Skeletal muscle satellite cell (primary cell): ENCODE measurements around the gene B9D1.

ENCODE experiments used
- H3K27me3 ChIP-seq: 2 replicates; pipeline ENCODE4 v1.7.0; 2013; ENCODE audit warnings: low read length; ENCODE audit not compliant: control insufficient read depth, insufficient read depth
- H3K36me3 ChIP-seq: 2 replicates; pipeline ENCODE4 v1.7.0; 2013; ENCODE audit warnings: mild to moderate bottlenecking, control low read depth, low read length; ENCODE audit not compliant: insufficient read depth
- H3K4me1 ChIP-seq: 2 replicates; pipeline ENCODE4 v1.7.0; 2013; ENCODE audit warnings: low read length; ENCODE audit not compliant: control insufficient read depth, insufficient read depth
- H3K4me2 ChIP-seq: 2 replicates; pipeline ENCODE4 v1.7.0; 2013; ENCODE audit warnings: mild to moderate bottlenecking, low read length
- H3K4me3 ChIP-seq: 2 replicates; pipeline ENCODE4 v1.7.0; 2013; ENCODE audit warnings: low read length
- H3K9ac ChIP-seq: 2 replicates; pipeline ENCODE4 v1.7.0; 2013; ENCODE audit warnings: mild to moderate bottlenecking, low read depth, low read length, moderate library complexity
- H3K9me3 ChIP-seq: replicated peaks from 2 replicates; pipeline ENCODE4 v1.7.0; 2013; ENCODE audit warnings: mild to moderate bottlenecking, control low read depth, low read length

B9D1 gene

GRCh38 chr17:19402171-19402570 lies 39.6 kb upstream of the B9D1 start:
- H3K4me3 ChIP-seq = no peak overlapping the region
- no peaks in the 10 kb centered on the region for H3K27me3 ChIP-seq
- no peak overlapping the region for H3K9ac ChIP-seq
- H3K4me2 ChIP-seq = no peak overlapping the region
- H3K9me3 ChIP-seq = no peaks in the 10 kb centered on the region
- no peaks in the 10 kb centered on the region for H3K36me3 ChIP-seq
- peaks cover 15% of the 10 kb centered on the region for H3K4me1 ChIP-seq

DNA sequence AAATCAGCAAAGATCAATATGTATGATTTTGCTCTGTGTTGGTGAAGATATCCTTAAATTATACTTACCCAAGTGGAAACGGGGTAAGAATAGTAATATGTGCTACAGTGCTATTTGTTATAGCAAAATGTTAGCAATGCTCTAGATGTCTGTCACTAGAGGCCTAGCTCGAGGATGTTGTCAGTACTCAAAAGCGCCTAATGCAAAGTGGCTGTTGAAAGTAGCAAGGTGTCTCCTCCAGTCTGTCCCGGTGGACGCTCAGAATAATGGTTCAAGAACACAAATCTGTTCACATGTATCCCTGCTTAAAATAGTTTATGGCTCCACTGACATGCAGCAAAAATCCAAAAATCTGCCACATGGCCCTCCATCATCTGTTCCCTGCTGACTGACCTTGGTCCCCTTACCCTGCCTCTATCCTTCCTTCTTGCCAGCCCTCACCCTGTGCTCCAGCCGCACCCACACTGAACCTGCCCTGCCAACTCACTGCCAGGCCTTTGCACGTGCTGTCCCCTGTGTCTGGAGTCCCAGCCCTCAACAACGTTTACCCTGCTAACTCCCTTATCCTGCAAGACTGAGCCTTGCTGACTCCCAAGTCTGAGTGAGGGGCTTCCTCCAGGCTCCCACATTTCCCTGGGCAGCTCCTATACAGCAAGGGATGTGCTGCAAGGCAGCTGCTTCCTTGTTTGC lies 38.9 kb upstream of the B9D1 start:
- H3K4me3 ChIP-seq = no peak overlapping the region
- no peak overlapping the region for H3K9ac ChIP-seq
- H3K27me3 ChIP-seq = no peaks in the 10 kb centered on the region
- H3K4me2 ChIP-seq = no peak overlapping the region
- no peaks in the 10 kb centered on the region for H3K9me3 ChIP-seq
- H3K36me3 ChIP-seq = no peaks in the 10 kb centered on the region
- peaks cover 15% of the 10 kb centered on the region for H3K4me1 ChIP-seq

GRCh38 chr17:19399750-19400450 lies 37.4 kb upstream of the B9D1 start:
- H3K27me3 ChIP-seq = no peaks in the 10 kb centered on the region
- H3K4me2 ChIP-seq = no peak overlapping the region
- no peaks in the 10 kb centered on the region for H3K9me3 ChIP-seq
- H3K4me3 ChIP-seq = no peak overlapping the region
- H3K36me3 ChIP-seq = no peaks in the 10 kb centered on the region
- H3K9ac ChIP-seq = no peak overlapping the region
- peaks cover 15% of the 10 kb centered on the region for H3K4me1 ChIP-seq

DNA sequence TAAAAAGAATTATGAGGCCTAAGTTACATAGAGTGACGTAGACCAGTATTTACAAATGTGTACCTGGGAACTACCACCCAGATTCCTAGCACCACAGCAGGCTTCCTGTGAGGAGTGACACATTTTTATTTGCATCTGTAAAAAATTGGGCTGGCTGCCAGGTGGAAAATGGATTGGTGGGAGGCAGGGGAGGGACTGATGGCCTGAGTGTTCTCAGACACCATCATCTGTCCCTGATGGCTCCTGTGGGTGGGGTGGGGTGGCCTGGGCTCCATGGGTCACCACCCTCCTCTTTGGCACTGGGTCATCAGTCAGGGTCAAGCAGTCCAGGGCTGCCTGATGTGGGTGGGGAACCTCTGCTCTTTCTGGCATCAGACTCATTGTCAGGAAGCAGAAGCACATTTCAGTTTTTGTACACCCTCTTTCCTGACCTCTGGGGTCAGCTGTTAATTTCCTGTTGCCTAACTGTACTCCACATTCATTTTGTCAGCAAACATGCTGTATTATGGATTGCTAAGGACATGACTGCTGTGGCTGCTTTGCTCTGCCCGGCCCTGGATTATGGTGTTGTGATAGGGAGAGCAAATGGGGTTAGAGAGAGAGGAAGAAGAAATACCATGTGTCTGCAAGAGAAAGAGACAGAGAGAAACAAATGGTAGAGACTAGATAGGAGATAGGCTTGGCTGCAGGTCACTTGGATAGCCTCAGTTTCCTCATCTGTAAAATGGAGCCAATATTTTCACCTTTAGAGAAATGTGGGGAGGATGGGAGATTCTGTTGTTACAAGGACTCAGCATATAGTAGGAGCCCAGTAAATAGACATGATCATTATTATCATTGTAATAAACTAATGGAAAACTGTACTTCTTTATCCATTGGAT lies 36.0 kb upstream of the B9D1 start:
- H3K9me3 ChIP-seq = no peaks in the 10 kb centered on the region
- H3K4me2 ChIP-seq = peak overlapping the region; percentile 31
- no peak overlapping the region for H3K9ac ChIP-seq
- no peak overlapping the region for H3K4me3 ChIP-seq
- H3K4me1 ChIP-seq = peaks cover 15% of the 10 kb centered on the region
- H3K27me3 ChIP-seq = no peaks in the 10 kb centered on the region
- no peaks in the 10 kb centered on the region for H3K36me3 ChIP-seq

- Histone ChIP-seq H3K9ac (no peak overlapping the region), H3K36me3 (no peaks in the 10 kb centered on the region), H3K4me2 (no peak overlapping the region), H3K4me1 (peaks cover 15% of the 10 kb centered on the region), H3K27me3 (no peaks in the 10 kb centered on the region), H3K4me3 (no peak overlapping the region), H3K9me3 (no peaks in the 10 kb centered on the region)
Observed at GRCh38 chr17:19397556-19398041, 35.1 kb upstream of the B9D1 start.

DNA sequence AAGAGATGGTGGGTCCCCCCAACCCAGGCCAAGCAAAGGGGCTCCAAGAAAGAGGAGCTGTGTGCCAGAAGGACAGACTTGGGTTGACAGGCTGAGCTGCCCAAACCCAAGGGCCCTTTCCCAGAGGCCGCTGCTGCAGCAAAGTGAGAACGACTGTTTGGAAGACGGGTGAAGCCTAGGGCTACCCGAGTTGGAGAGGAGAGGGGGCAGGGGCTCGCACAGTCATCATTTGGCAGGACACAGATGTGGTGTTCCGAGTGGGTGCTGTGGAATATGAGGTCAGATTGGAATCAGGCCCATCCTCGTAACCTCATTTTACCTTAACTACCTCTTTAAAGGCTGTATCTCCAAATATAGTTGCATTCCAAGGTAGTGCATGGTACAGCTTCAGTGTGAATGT lies 29.8 kb upstream of the B9D1 start:
- no peaks in the 10 kb centered on the region for H3K36me3 ChIP-seq
- H3K27me3 ChIP-seq = no peaks in the 10 kb centered on the region
- no peak overlapping the region for H3K4me3 ChIP-seq
- peaks cover 24% of the 10 kb centered on the region for H3K4me1 ChIP-seq
- H3K9ac ChIP-seq = no peak overlapping the region
- H3K9me3 ChIP-seq = no peaks in the 10 kb centered on the region
- H3K4me2 ChIP-seq = no peak overlapping the region

GRCh38 chr17:19391432-19391831 lies 28.9 kb upstream of the B9D1 start:
- no peak overlapping the region for H3K4me3 ChIP-seq
- H3K36me3 ChIP-seq = no peaks in the 10 kb centered on the region
- peaks cover 33% of the 10 kb centered on the region for H3K4me1 ChIP-seq
- H3K4me2 ChIP-seq = no peak overlapping the region
- H3K9ac ChIP-seq = no peak overlapping the region
- H3K27me3 ChIP-seq = no peaks in the 10 kb centered on the region
- no peaks in the 10 kb centered on the region for H3K9me3 ChIP-seq

- no peak overlapping the region for H3K9ac ChIP-seq
- H3K4me2 ChIP-seq = no peak overlapping the region
- peaks cover 38% of the 10 kb centered on the region for H3K4me1 ChIP-seq
- no peaks in the 10 kb centered on the region for H3K9me3 ChIP-seq
- H3K4me3 ChIP-seq = no peak overlapping the region
- no peaks in the 10 kb centered on the region for H3K36me3 ChIP-seq
- no peaks in the 10 kb centered on the region for H3K27me3 ChIP-seq
Observed at GRCh38 chr17:19390951-19391350, 28.4 kb upstream of the B9D1 start.

DNA sequence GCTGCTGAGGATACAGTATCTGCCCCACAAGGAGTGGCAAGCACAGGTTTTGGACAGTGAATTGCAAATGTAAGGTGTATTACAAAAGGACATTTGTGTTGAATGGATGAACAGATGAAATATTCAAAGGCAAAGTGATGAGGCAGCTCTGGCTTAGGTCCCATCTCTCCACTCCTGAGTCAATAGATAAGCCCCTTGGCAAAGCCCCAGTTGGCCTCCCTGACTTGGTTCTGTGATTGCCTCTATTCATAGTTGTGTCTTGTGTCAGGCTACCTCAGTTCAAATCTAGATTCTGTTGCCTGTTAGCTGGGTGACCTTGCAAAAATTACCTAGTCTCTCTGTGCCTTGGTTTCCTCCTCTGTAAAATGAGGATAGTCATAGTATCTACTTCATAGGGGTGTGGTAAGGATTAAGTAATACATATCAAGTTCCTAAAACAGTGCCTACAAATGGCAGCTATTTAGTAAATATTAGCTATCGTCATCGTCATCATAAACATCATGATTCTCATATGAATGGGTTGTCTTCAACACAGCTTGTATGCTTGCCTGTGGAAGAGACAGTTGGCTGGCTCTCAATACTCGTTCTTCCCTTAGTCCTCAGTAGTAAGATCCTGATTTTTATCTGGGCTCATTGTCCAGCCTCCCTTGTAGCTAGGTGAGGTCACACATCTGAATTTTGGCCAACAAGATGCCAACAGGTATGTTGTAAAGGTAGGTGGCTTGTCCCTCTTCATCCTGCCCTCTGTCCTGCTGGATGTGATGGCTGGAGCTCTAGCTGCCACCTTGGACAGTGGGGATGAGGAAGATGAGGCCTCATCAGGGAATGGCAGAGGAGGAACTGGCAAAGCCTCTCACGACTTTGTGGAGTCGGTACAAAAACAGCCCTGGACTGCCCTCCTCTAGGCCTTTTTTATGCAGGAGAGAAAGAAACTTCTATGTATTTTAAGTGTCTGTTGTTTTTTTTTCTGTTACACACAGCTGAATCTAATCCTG lies 26.6 kb upstream of the B9D1 start:
- no peak overlapping the region for H3K4me3 ChIP-seq
- peaks cover 6% of the 10 kb centered on the region for H3K36me3 ChIP-seq
- no peaks in the 10 kb centered on the region for H3K9me3 ChIP-seq
- no peak overlapping the region for H3K9ac ChIP-seq
- no peaks in the 10 kb centered on the region for H3K27me3 ChIP-seq
- H3K4me1 ChIP-seq = peaks cover 55% of the 10 kb centered on the region
- no peak overlapping the region for H3K4me2 ChIP-seq

- Histone ChIP-seq H3K36me3 (peaks cover 15% of the 10 kb centered on the region), H3K9ac (no peak overlapping the region), H3K4me3 (no peak overlapping the region), H3K4me1 (peaks cover 62% of the 10 kb centered on the region), H3K27me3 (no peaks in the 10 kb centered on the region), H3K4me2 (peak overlapping the region; percentile 57), H3K9me3 (no peaks in the 10 kb centered on the region)
Observed at GRCh38 chr17:19387921-19388521, 25.5 kb upstream of the B9D1 start.
